Activated CD4-positive, alpha-beta T cell treated with anti-CD3 and anti-CD28 coated beads, Interleukin-10, Interleukin-2, amounts not matched to agents 100 ng/mL and 50 ng/mL, durations not matched to agents 16 hours and 8 hours (primary cell): ENCODE results near the gene BTNL3.

ENCODE experiments used
- DNase-seq: peaks from one replicate; pipeline ENCODE4 v3.0.0-alpha.2; 2020

The BTNL3 gene

GRCh38 chr5:181050016-181050415, 61.4 kb downstream of the BTNL3 start:
- DNase-seq = no peak

GRCh38 chr5:181051841-181052671, 63.4 kb downstream of the BTNL3 start:
- no peak for DNase-seq

GRCh38 chr5:181052672-181053487, 64.2 kb downstream of the BTNL3 start:
- no peak for DNase-seq

GRCh38 chr5:181053488-181054121, 65.0 kb downstream of the BTNL3 start:
- no peak for DNase-seq

- no peak for DNase-seq
Observed at GRCh38 chr5:181054138-181054537, 65.5 kb downstream of the BTNL3 start.

GRCh38 chr5:181054871-181055459, 66.3 kb downstream of the BTNL3 start:
- DNase-seq = no peak
